WERI-Rb-1 (cell line): ENCODE results near the gene COL18A1.
A peak's percentile ranks its signal among the peaks of the same experiment; 100 is the strongest.

Experiments used
- DNase-seq: peaks from one replicate; pipeline ENCODE4 v3.0.0-alpha.2; 2020
- H3K27ac ChIP-seq: fragments of 250-450 bp; sonication (Bioruptor Pico); 2 replicates; pipeline ENCODE4 v1.5.1; 2020; ENCODE audit warnings: mild to moderate bottlenecking, moderate library complexity
- H3K27me3 ChIP-seq: fragments of 250-450 bp; sonication (Bioruptor Pico); 2 replicates; pipeline ENCODE4 v1.5.1; 2021; ENCODE audit warnings: mild to moderate bottlenecking, low read depth, moderate library complexity; ENCODE audit not compliant: insufficient read depth, severe bottlenecking
- H3K36me3 ChIP-seq: fragments of 250-450 bp; sonication (Bioruptor Pico); 2 replicates; pipeline ENCODE4 v1.5.1; 2020; ENCODE audit warnings: mild to moderate bottlenecking, moderate library complexity
- H3K4me3 ChIP-seq: 2 replicates; pipeline ENCODE4 v1.5.1; 2011; ENCODE audit warnings: low read depth, mild to moderate bottlenecking, control low read depth, low read length
- H3K9me3 ChIP-seq: fragments of 250-450 bp; sonication (Bioruptor Pico); 2 replicates; pipeline ENCODE4 v1.5.1; 2021; ENCODE audit warnings: mild to moderate bottlenecking, moderate library complexity; ENCODE audit not compliant: severe bottlenecking
- TF ChIP-seq, protein P1 (sequence below): IDR thresholded peaks from 2 replicates; pipeline ENCODE4 v1.5.1; 2011; ENCODE audit warnings: low read depth, mild to moderate bottlenecking, control low read depth, inconsistent platforms, low read length

COL18A1 gene

DNA sequence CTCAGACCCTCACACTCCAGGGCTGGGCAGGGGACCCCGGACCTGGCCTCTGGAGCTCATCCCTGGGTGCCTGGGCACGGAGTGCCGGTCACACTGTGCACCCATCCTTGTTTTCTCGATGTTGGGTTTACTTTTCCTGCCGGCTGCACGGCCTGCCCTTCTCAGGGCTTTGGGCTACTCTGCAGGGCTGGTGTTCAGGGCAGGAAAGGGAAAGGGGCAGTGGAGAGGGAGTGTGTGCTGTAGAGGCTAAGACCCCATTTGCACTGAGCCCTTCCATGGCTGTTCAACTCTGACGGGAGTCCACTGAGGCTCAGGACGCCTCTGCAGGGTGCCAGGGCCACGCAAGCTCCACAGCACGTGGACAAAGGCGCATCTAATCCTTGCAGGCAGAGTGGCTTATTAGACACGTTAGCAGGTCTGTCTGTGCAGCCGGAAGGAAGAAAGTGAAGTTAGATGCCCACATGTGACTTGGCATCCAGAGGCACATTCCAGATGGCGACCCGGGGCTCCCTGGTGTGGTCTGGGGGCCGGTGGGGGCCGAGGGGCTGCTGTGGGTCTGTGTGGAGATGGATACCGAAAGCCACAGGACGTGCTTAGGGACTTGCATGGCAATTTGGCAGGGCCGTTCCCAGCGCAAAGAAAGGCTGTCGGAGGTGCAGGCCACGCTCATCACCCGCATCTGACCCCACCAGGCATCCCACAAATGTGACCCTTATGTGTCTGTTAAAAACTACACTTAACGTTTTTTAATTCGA, 33.6 kb downstream of the COL18A1 start:
- Histone ChIP-seq H3K27me3 (no peaks in the 10 kb centered on the region), H3K9me3 (no peaks in the 10 kb centered on the region), H3K4me3 (no peak overlapping the region), H3K36me3 (no peaks in the 10 kb centered on the region), H3K27ac (no peak overlapping the region)
- TF ChIP-seq, protein P1, sequence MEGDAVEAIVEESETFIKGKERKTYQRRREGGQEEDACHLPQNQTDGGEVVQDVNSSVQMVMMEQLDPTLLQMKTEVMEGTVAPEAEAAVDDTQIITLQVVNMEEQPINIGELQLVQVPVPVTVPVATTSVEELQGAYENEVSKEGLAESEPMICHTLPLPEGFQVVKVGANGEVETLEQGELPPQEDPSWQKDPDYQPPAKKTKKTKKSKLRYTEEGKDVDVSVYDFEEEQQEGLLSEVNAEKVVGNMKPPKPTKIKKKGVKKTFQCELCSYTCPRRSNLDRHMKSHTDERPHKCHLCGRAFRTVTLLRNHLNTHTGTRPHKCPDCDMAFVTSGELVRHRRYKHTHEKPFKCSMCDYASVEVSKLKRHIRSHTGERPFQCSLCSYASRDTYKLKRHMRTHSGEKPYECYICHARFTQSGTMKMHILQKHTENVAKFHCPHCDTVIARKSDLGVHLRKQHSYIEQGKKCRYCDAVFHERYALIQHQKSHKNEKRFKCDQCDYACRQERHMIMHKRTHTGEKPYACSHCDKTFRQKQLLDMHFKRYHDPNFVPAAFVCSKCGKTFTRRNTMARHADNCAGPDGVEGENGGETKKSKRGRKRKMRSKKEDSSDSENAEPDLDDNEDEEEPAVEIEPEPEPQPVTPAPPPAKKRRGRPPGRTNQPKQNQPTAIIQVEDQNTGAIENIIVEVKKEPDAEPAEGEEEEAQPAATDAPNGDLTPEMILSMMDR, result no peak
- DNase-seq, result no peak

DNA sequence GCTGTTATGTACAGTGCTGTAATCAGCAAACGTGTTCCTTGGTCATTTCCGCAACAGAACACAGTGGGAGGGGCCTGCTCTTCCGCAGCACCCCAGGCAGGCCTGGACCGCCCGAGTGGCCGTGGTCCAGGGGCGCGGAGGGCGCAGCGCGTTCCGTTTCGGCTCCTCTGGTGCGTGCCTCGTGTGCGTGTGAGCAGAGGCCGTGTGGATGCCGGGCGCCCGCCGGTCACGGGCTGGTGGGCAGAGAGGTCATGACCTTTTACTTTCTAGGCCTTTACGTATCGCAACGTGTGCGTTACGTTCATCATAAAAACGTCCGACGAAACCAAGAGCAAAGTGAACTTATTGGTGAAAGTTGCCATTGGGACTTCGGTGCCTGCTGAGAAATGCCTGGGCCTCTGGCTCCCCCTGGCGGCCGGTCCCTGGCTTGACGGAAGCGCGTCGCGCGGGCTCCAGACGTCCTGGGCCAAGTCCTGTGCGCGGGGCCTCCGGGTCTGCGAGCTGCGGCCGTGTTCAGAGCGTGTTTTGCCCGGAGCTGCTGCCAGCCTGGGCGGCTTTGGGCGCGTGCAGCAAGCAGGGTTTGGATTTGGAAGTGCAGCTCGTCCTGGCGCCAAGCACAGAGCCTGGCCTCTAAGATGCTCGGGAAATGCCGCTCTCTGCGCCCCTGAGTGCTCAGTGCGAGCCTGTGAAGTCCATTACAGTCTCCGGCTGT, 34.4 kb downstream of the COL18A1 start:
- H3K4me3 ChIP-seq, result no peak overlapping the region
- no peaks in the 10 kb centered on the region for H3K27me3 ChIP-seq
- no peak overlapping the region for H3K27ac ChIP-seq
- H3K9me3 ChIP-seq, result no peaks in the 10 kb centered on the region
- peak; percentile 81 for DNase-seq
- TF ChIP-seq, protein P1, result peak; percentile 97
- no peaks in the 10 kb centered on the region for H3K36me3 ChIP-seq

DNA sequence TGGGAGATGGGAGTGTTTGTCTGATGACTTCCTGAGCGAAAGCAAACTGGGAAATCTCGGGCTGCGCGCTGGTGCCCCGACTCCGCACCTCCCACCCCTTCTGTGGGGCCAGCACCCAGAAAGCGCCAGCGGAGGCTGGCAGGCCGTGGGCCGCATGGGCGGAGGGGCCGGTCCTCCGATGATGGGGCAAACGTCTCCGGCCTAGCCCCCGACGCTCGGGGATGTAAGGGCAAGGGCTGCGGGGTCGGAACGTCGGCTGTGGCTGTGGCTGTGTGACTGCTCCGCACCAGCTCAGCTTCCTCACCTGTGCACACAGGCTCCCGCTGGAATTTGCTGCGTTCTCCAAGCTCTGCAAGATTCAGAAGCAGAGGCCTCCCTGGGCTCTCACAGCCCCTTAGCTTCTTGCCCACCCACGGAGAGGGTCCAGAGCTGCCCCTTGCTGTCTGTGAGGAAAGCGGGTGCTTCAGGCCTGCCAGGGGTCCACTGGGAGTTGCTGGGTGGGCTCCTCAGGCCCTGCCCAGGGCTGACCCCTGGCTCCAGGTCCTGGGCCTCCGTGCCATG, 35.0 kb downstream of the COL18A1 start:
- no peak for DNase-seq
- no peak overlapping the region for H3K4me3 ChIP-seq
- TF ChIP-seq, protein P1, result no peak
- H3K27ac ChIP-seq, result no peak overlapping the region
- H3K36me3 ChIP-seq, result no peaks in the 10 kb centered on the region
- no peaks in the 10 kb centered on the region for H3K9me3 ChIP-seq
- H3K27me3 ChIP-seq, result no peaks in the 10 kb centered on the region

DNA sequence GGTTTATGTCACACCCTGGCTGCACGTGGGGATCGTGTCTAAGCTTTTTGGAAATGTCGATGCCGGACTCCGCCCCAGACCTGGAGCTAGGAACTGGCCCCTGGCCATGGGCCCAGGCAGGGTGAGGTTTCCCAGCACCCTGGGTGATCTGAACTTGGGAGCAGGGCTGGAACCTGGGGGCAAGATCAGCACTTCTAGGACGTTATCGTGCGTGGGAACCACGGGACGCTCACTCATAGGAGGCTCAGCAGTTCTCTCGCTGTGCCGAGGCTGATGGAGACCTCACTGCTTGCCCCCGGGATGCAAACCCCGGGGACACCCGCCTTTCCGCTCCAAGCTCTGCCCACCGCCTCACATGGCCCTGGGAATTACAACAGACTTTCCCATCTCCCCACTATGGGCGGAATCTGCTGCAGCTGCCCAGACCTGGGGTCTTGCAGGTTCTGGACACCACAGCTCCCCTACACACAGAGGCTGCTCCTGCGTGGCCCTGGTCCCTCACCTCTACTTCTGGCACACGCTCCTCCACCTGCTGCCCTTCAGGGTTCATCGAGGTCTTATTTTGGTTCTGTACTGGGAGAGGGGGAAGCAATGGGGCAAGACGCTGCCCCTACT, 35.9 kb downstream of the COL18A1 start:
- H3K9me3 ChIP-seq, result no peaks in the 10 kb centered on the region
- DNase-seq, result no peak
- no peaks in the 10 kb centered on the region for H3K27me3 ChIP-seq
- H3K36me3 ChIP-seq, result no peaks in the 10 kb centered on the region
- H3K27ac ChIP-seq, result no peak overlapping the region
- H3K4me3 ChIP-seq, result no peak overlapping the region
- TF ChIP-seq, protein P1, result no peak

DNA sequence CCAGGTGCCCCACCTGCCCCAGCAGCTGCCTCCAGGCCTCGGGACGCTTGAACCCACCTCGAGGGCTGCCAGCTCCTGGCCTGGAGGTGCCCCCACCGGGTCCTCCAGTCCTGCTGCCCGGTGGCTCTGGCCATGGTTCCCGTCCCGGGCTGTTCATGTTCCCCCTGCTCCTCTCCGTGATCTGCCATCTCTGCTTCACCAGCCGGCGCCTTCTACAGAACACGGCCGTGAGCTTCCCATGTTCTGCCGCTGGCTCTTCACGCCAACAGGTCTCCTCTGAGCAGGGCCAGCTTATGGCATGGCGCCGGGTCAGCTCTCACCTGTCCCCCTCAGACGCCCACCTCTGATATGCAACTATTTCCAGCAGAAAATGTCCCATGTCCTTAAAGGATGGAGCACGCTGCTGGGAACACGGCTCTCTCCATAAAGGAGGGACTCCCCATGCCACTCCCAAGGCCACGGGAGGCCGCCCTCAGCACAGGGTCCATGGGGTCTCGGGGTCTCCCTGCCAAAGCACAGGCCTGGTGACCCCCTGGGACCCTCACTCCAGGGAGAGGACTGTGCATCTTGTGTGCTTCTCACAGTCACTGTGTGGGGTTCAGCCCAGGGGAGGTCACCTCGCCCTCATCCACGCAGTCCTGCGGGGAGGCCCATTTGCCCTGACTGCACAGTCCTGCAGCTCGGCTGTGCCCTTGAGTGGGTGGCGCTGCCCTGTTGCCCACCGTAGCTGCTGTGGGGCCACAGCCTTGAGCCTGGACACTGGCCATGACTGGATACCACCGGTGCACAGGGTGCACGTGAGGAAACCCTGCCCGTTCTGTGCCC, 36.7 kb downstream of the COL18A1 start:
- Histone ChIP-seq H3K9me3 (peaks cover 5% of the 10 kb centered on the region), H3K27ac (no peak overlapping the region), H3K36me3 (no peaks in the 10 kb centered on the region), H3K27me3 (no peaks in the 10 kb centered on the region), H3K4me3 (no peak overlapping the region)
- DNase-seq, result no peak
- TF ChIP-seq, protein P1, result no peak
